ENCODE measurements around the gene TAAR2. TPM values are rescaled to one million over a fixed set of nuclear protein-coding genes. Genes with fewer than 3 reads are reported as not detected.

Gene TAAR2
- polyA plus RNA-seq, 3 donors = not detected

Other genes starting within 250 kb of the TAAR2 start
- 100 to 1,000 TPM; 168 to 201 (median 182) TPM for gene MOXD1, start 222.8 kb downstream of the TAAR2 start, polyA plus RNA-seq (ENCODE audit: insufficient read length in 3 of 3)
- 100 to 1,000 TPM in 1 of 3 donors, 10 to 100 TPM in 2; 86.7 to 103 (median 91.8) TPM for gene STX7, start 111.2 kb downstream of the TAAR2 start, polyA plus RNA-seq (ENCODE audit: insufficient read length in 3 of 3)
- gene TAAR9, start 86.0 kb downstream of the TAAR2 start, polyA plus RNA-seq (ENCODE audit: insufficient read length in 3 of 3) = not detected
- not detected for gene TAAR8, start 71.6 kb downstream of the TAAR2 start, polyA plus RNA-seq (ENCODE audit: insufficient read length in 3 of 3)
- gene TAAR6, start 54.0 kb downstream of the TAAR2 start, polyA plus RNA-seq (ENCODE audit: insufficient read length in 3 of 3) = under 1 TPM in 1 of 3 donors, not detected in 2; 0.30 TPM
- not detected for gene TAAR5, start 34.5 kb downstream of the TAAR2 start, polyA plus RNA-seq (ENCODE audit: insufficient read length in 3 of 3)
- under 1 TPM in 2 of 3 donors, not detected in 1; 0.16 to 0.17 TPM for gene TAAR1, start 34.9 kb upstream of the TAAR2 start, polyA plus RNA-seq (ENCODE audit: insufficient read length in 3 of 3)
- gene VNN1, start 89.8 kb upstream of the TAAR2 start, polyA plus RNA-seq (ENCODE audit: insufficient read length in 3 of 3) = under 1 TPM; 0.14 to 0.19 (median 0.14) TPM
- gene VNN2, start 133.6 kb upstream of the TAAR2 start, polyA plus RNA-seq (ENCODE audit: insufficient read length in 3 of 3) = 1 to 10 TPM; 2.3 to 2.4 (median 2.3) TPM
- gene SLC18B1, start 174.4 kb upstream of the TAAR2 start, polyA plus RNA-seq (ENCODE audit: insufficient read length in 3 of 3) = 10 to 100 TPM; 28.2 to 30.9 (median 30.8) TPM
- gene RPS12, start 190.3 kb upstream of the TAAR2 start, polyA plus RNA-seq (ENCODE audit: insufficient read length in 3 of 3) = 1,000 to 10,000 TPM; 1,706 to 2,135 (median 1,727) TPM

Data from renal pelvis (tissue), 3 donors.